NCI-H1092 treated with DMSO at 0.1 percent for 48 hours (cell line): ENCODE data around the gene DNASE2.
A peak's percentile ranks its signal among the peaks of the same experiment; 100 is the strongest.
"Not testable (repeated sequence)": the region's sequence is repeated elsewhere in the genome, so short reads cannot be mapped to it uniquely, and the experiment has no call there.

Experiments used
- DNase-seq: peaks from one replicate; lab custom pipeline; 2025; lab: John Stamatoyannopoulos, UW

DNASE2 gene

GRCh38 chr19:12864143-12864542 lies 17.1 kb downstream of the DNASE2 start:
- no peak for DNase-seq

GRCh38 chr19:12859546-12859945 lies 21.7 kb downstream of the DNASE2 start:
- DNase-seq = no peak

- DNase-seq = no peak
Measured at GRCh38 chr19:12858041-12858928, 23.0 kb downstream of the DNASE2 start.

- no peak for DNase-seq
Measured at GRCh38 chr19:12856653-12857052, 24.6 kb downstream of the DNASE2 start.

GRCh38 chr19:12847159-12848139 lies 33.8 kb downstream of the DNASE2 start:
- peak; percentile 65 for DNase-seq

GRCh38 chr19:12846613-12847012 lies 34.6 kb downstream of the DNASE2 start:
- not testable (repeated sequence) for DNase-seq

- no peak for DNase-seq
Measured at GRCh38 chr19:12843999-12844732, 37.1 kb downstream of the DNASE2 start.

- DNase-seq = no peak
Measured at GRCh38 chr19:12843328-12843727, 37.9 kb downstream of the DNASE2 start.

GRCh38 chr19:12842511-12842910 lies 38.7 kb downstream of the DNASE2 start:
- no peak for DNase-seq

- DNase-seq = no peak
Measured at GRCh38 chr19:12841094-12841493, 40.2 kb downstream of the DNASE2 start.

- DNase-seq = no peak
Measured at GRCh38 chr19:12840091-12841079, 40.9 kb downstream of the DNASE2 start.

GRCh38 chr19:12838886-12839756 lies 42.1 kb downstream of the DNASE2 start:
- peak; percentile 14 for DNase-seq

GRCh38 chr19:12838182-12838885 lies 42.9 kb downstream of the DNASE2 start, which contains the start of gene MAST1:
Gene MAST1, plus strand, starts transcription at chr19:12838515. Its CDS starts 58 bp downstream, at chr19:12838573.
- DNase-seq = peak; percentile 63

- DNase-seq = no peak
Measured at GRCh38 chr19:12837225-12837624, 44.0 kb downstream of the DNASE2 start.

GRCh38 chr19:12836529-12836863 lies 44.8 kb downstream of the DNASE2 start:
- DNase-seq = no peak

- peak; percentile 47 for DNase-seq
Measured at GRCh38 chr19:12834976-12835757, 46.1 kb downstream of the DNASE2 start.

- DNase-seq = no peak
Measured at GRCh38 chr19:12834566-12834943, 46.7 kb downstream of the DNASE2 start, which contains the start of gene RTBDN. Gene RTBDN, minus strand, starts transcription at chr19:12834579. Its CDS starts 4,600 bp downstream, at chr19:12829979.
